Measurements from ENCODE around the gene CAMK2B.

DNA sequence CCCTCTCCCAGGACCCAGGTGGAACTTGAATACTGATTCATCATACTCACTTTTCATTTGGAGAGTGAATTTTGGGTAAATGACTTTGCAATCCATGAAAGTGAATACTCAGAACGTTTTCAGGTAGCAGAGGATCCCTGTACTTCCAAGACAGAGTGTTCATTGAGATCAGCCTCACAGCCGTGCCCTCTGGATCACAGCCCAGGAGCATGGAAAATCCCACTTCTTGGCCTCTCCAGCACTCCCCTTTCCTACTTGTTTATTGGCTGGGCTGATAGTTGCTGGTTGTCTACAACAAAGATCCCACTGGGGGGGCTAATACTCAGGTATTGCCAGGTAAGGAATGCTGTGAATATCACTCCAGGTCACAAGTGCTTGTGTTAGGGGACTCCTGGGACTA is 142.0 kb downstream of the CAMK2B start:
- TF ChIP-seq EZH2 (IDR thresholded peaks at IDR 0.05; ENCODE audit: low read length) = no peak
- TF ChIP-seq, protein P1, sequence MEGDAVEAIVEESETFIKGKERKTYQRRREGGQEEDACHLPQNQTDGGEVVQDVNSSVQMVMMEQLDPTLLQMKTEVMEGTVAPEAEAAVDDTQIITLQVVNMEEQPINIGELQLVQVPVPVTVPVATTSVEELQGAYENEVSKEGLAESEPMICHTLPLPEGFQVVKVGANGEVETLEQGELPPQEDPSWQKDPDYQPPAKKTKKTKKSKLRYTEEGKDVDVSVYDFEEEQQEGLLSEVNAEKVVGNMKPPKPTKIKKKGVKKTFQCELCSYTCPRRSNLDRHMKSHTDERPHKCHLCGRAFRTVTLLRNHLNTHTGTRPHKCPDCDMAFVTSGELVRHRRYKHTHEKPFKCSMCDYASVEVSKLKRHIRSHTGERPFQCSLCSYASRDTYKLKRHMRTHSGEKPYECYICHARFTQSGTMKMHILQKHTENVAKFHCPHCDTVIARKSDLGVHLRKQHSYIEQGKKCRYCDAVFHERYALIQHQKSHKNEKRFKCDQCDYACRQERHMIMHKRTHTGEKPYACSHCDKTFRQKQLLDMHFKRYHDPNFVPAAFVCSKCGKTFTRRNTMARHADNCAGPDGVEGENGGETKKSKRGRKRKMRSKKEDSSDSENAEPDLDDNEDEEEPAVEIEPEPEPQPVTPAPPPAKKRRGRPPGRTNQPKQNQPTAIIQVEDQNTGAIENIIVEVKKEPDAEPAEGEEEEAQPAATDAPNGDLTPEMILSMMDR (optimal IDR thresholded peaks at IDR 0.05 in 1 of 3, IDR thresholded peaks at IDR 0.05 in 1 of 3, conservative IDR thresholded peaks at IDR 0.05 in 1 of 3; ENCODE audit: extremely low read depth in 1 of 3, insufficient read depth in 2 of 3, low read length in 3 of 3) = no peak
